ENCODE results near the gene ARID3C. TPM values are rescaled to one million over a fixed set of nuclear protein-coding genes. Genes with fewer than 3 reads are reported as not detected.

The ARID3C gene
- total RNA-seq, 1 donor from 2014 or later: 4.7 TPM

- H3K79me2 ChIP-seq (ENCODE audit: low read depth): peaks cover 15% of the 10 kb centered on the region
- H4K20me1 ChIP-seq (ENCODE audit: low read depth): peaks cover 17% of the 10 kb centered on the region
- Mint-ChIP-seq H3K36me3 (peaks cover 2% of the 10 kb centered on the region), H3K27ac (no peak overlapping the region), H3K27me3 (ENCODE audit: insufficient read depth, low read depth) (peaks cover 8% of the 10 kb centered on the region), H3K9me3 (no peaks in the 10 kb centered on the region), H3K4me1 (peaks cover 24% of the 10 kb centered on the region), H3K4me3 (peak overlapping the region; percentile 91)
- no peak for TF ChIP-seq CTCF (IDR thresholded peaks at IDR 0.05)
- TF ChIP-seq EZH2 (IDR thresholded peaks at IDR 0.05): no peak
- TF ChIP-seq EZH2phosphoT487 (IDR thresholded peaks at IDR 0.05): no peak
- DNase-seq (ENCODE audit: low spot score): no peak
- peak overlapping the region; percentile 83 for H3K4me2 ChIP-seq
- no peaks in the 10 kb centered on the region for H3K36me3 ChIP-seq
- H3K9ac ChIP-seq: no peak overlapping the region
- H3K4me3 ChIP-seq: peak overlapping the region; percentile 55
- H3K9me3 ChIP-seq (ENCODE audit: low read depth): no peaks in the 10 kb centered on the region
- H3F3A ChIP-seq (ENCODE audit: low read depth): peaks cover 32% of the 10 kb centered on the region
- H3K27me3 ChIP-seq: peaks cover 5% of the 10 kb centered on the region
- H3K4me1 ChIP-seq: peaks cover 15% of the 10 kb centered on the region
- H3K27ac ChIP-seq: no peak overlapping the region
- peak overlapping the region; percentile 80 for H2AFZ ChIP-seq (replicated peaks)
Observed at GRCh38 chr9:34638138-34638445, 9.2 kb upstream of the ARID3C start.

- Mint-ChIP-seq H3K4me3 (peak within 1 kb of the TSS; percentile 91), H3K27me3 (ENCODE audit: insufficient read depth, low read depth) (peaks cover 8% of the 10 kb centered on the region), H3K36me3 (peaks cover 2% of the 10 kb centered on the region), H3K9me3 (no peaks in the 10 kb centered on the region), H3K4me1 (peaks cover 24% of the 10 kb centered on the region), H3K27ac (peak within 1 kb of the TSS; percentile 24)
- H3K9me3 ChIP-seq (ENCODE audit: low read depth): no peaks in the 10 kb centered on the region
- peak within 1 kb of the TSS; percentile 55 for H3K4me3 ChIP-seq
- H3K27me3 ChIP-seq: peaks cover 5% of the 10 kb centered on the region
- peaks cover 15% of the 10 kb centered on the region for H3K79me2 ChIP-seq (ENCODE audit: low read depth)
- H3K4me2 ChIP-seq: peak within 1 kb of the TSS; percentile 83
- H3K36me3 ChIP-seq: no peaks in the 10 kb centered on the region
- peaks cover 34% of the 10 kb centered on the region for H3F3A ChIP-seq (ENCODE audit: low read depth)
- peak; percentile 96 for DNase-seq (ENCODE audit: low spot score)
- TF ChIP-seq EZH2phosphoT487 (IDR thresholded peaks at IDR 0.05): no peak
- peak; percentile 5 for TF ChIP-seq CTCF (IDR thresholded peaks at IDR 0.05)
- peaks cover 17% of the 10 kb centered on the region for H4K20me1 ChIP-seq (ENCODE audit: low read depth)
- H2AFZ ChIP-seq (replicated peaks): peak within 1 kb of the TSS; percentile 80
- H3K27ac ChIP-seq: no peak within 1 kb of the TSS
- peaks cover 21% of the 10 kb centered on the region for H3K4me1 ChIP-seq
- peak within 1 kb of the TSS; percentile 4 for H3K9ac ChIP-seq
Observed at GRCh38 chr9:34637356-34638137, 8.7 kb upstream of the ARID3C start, which contains the start of gene SIGMAR1. Gene SIGMAR1 (minus strand): TSS chr9:34637787. CDS start chr9:34637697, 90 bp downstream.

- no peaks in the 10 kb centered on the region for H3K9me3 ChIP-seq (ENCODE audit: low read depth)
- H3F3A ChIP-seq (ENCODE audit: low read depth): peaks cover 34% of the 10 kb centered on the region
- peaks cover 24% of the 10 kb centered on the region for H3K4me1 Mint-ChIP-seq
- H3K36me3 ChIP-seq: no peaks in the 10 kb centered on the region
- TF ChIP-seq EZH2phosphoT487 (IDR thresholded peaks at IDR 0.05) (no peak), CTCF (IDR thresholded peaks at IDR 0.05) (no peak), EZH2 (IDR thresholded peaks at IDR 0.05) (no peak)
- peaks cover 15% of the 10 kb centered on the region for H3K79me2 ChIP-seq (ENCODE audit: low read depth)
- DNase-seq (ENCODE audit: low spot score): no peak
- peak overlapping the region; percentile 24 for H3K27ac Mint-ChIP-seq
- peaks cover 17% of the 10 kb centered on the region for H4K20me1 ChIP-seq (ENCODE audit: low read depth)
- H3K4me1 ChIP-seq: peaks cover 21% of the 10 kb centered on the region
- H3K9ac ChIP-seq: peak overlapping the region; percentile 4
- H3K4me3 ChIP-seq: peak overlapping the region; percentile 55
- H3K9me3 Mint-ChIP-seq: no peaks in the 10 kb centered on the region
- H3K27me3 ChIP-seq: peaks cover 11% of the 10 kb centered on the region
- H2AFZ ChIP-seq (replicated peaks): peak overlapping the region; percentile 80
- H3K4me3 Mint-ChIP-seq: peak overlapping the region; percentile 91
- no peak overlapping the region for H3K27ac ChIP-seq
- peaks cover 11% of the 10 kb centered on the region for H3K27me3 Mint-ChIP-seq (ENCODE audit: insufficient read depth, low read depth)
- H3K4me2 ChIP-seq: peak overlapping the region; percentile 83
- peaks cover 2% of the 10 kb centered on the region for H3K36me3 Mint-ChIP-seq
Observed at GRCh38 chr9:34636791-34637355, 8.0 kb upstream of the ARID3C start.
